Activated T-helper 1 cell treated with anti-CD3 and anti-CD28 coated beads, Interleukin-12 subunit alpha, Interleukin-12 subunit beta, Interleukin-2, Interleukin-4 antibody, amounts not matched to agents 30 ng/mL and 10 ng/mL and 1 ng/mL, durations not matched to agents 14 hours and 24 hours and 36 hours (primary cell): Measurements from ENCODE around the gene KRTAP10-5. TPM values are rescaled to one million over a fixed set of nuclear protein-coding genes. Genes with fewer than 3 reads are reported as not detected.
"Not testable (repeated sequence)": the region's sequence is repeated elsewhere in the genome, so short reads cannot be mapped to it uniquely, and the experiment has no call there.

Experiments
- DNase-seq: peaks from one replicate; pipeline ENCODE4 v3.0.0; 2021; ENCODE audit warnings: low spot score
- H3K27ac Mint-ChIP-seq: one replicate; pipeline ENCODE4 v1.8.0; 2021; ENCODE audit warnings: mild to moderate bottlenecking, mixed read lengths
- H3K27me3 Mint-ChIP-seq: one replicate; pipeline ENCODE4 v1.8.0; 2022; ENCODE audit warnings: mild to moderate bottlenecking, moderate library complexity, mixed read lengths; ENCODE audit not compliant: insufficient read depth
- H3K36me3 Mint-ChIP-seq: one replicate; pipeline ENCODE4 v1.8.0; 2021; ENCODE audit warnings: low read depth, mixed read lengths
- H3K4me1 Mint-ChIP-seq: one replicate; pipeline ENCODE4 v1.8.0; 2021; ENCODE audit warnings: low read depth, mixed read lengths
- H3K4me3 Mint-ChIP-seq: one replicate; pipeline ENCODE4 v1.8.0; 2021; ENCODE audit warnings: mild to moderate bottlenecking, moderate library complexity, mixed read lengths
- H3K9me3 Mint-ChIP-seq: one replicate; pipeline ENCODE4 v1.8.0; 2021; ENCODE audit warnings: mixed read lengths
- intact Hi-C: fragments of 100-400 bp; cut with micrococcal nuclease; formaldehyde crosslinking; loops from one replicate; pipeline ENCODE4 v1.15.1; 2024
- total RNA-seq: library from RNA; stranded (reverse); gene quantifications from 2 replicates; pipeline ENCODE4 v1.2.3, GENCODE V29; 2022

The KRTAP10-5 gene
- total RNA-seq, 1 donor from 2014 or later, result not detected

DNA sequence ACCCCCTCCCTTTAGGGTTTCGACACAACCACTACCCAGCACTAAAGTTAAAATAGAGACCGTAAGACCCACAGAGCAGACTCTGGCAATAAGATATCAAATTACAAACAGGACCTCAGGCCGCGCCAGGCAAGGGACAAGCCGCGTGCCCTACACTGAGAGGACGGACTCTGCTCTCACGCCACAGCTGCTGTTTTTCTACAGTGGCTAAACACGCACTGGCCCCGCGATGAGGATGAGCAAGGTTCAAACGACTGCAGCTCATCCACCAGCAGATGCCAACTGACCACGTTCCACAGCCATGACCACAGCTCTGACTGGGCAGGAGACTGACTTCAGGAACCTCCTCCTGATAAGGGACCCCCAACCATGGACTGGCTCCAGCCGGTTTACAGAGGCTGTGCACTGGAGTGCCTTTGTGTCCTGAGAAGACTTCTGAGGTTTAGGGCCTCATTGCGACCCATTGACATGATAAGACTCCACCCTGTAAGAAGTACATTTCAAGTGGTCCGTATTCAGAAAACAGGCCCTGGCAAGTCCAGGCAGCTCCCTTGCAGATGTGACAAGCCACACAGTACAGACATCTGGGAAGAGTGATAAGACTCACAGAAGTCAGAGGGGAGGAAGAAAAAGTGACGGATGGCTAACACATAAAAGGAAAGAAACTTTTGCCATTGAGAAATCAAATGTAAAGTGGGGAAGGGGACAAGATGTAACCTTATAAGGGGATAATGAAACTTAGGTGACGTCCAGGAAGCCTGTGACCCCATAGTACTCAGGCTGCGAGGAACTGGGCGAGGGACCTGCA lies 13.4 kb upstream of the KRTAP10-5 start:
- H3K4me1 Mint-ChIP-seq, result peaks cover 5% of the 10 kb centered on the region
- no peak for DNase-seq
- no peak overlapping the region for H3K27ac Mint-ChIP-seq
- intact Hi-C loops, result no loop called here
- H3K36me3 Mint-ChIP-seq, result no peaks in the 10 kb centered on the region
- no peaks in the 10 kb centered on the region for H3K9me3 Mint-ChIP-seq
- peaks cover 13% of the 10 kb centered on the region for H3K27me3 Mint-ChIP-seq
- H3K4me3 Mint-ChIP-seq, result no peak overlapping the region

DNA sequence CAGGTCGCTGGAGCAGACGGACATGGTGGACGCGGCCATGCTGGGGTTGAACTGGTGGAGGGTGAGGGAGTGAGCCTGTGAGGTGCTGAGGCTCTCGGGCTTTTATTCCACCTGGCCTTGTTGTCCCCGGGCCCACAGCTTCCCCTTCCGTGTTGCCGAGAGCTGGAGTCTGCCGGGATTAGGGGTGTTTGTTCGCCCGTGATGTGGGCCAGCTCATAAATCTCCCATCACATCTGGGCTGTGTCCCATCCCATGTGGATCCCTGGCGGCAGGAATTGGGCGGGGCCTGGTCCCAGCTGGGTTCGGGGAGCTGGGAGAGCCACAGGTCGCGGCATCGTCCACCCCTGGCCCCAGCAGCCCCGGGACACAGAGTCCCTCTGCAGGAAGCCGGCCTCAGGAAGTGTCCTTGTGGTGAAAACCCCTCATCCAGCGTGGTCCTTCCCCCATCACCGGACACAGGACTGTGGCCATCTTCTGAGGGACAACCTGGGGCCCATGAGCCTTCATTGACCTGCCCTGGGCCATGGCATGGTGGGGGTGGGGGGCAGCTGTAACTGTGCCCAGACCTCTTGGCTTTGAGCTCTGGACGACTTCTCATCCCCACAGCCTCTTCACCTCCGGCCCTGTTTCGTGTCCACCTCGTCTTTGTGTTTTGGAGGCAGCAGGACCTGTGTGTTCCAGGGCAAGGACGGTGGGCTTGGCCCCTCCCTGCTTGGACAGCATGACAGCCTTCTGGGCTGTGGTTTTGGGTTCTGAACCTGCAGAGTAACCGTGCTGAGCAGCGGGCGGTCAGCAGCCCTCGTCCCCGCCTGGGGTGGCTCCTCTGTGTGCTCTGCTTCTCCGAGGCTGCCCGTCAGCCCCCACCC lies 12.3 kb upstream of the KRTAP10-5 start, which contains the start of gene KRTAP10-6:
Gene KRTAP10-6 (minus strand): TSS at position 60 of the 866 bp plus-strand sequence. CDS start 21 bp downstream, at position 39.
- no peak within 1 kb of the TSS for H3K27ac Mint-ChIP-seq
- DNase-seq, result no peak
- H3K27me3 Mint-ChIP-seq, result peaks cover 8% of the 10 kb centered on the region
- no peak within 1 kb of the TSS for H3K4me3 Mint-ChIP-seq
- H3K4me1 Mint-ChIP-seq, result peaks cover 5% of the 10 kb centered on the region
- no peaks in the 10 kb centered on the region for H3K9me3 Mint-ChIP-seq
- intact Hi-C loops, result no loop called here
- no peaks in the 10 kb centered on the region for H3K36me3 Mint-ChIP-seq

DNA sequence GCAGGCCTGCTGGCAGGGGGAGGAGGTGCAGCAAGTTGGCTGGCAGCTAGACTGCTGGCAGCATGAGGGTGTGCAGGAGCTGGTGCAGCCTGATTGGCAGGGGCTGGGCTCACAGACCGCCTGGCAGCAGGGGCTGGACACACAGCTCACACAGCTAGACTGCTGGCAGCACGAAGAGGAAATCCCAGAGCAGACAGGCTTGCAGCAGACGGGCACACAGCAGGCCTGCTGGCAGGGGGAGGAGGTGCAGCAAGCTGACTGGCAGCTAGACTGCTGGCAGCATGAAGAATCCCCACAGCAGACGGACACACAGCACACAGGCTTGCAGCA lies 11.4 kb upstream of the KRTAP10-5 start:
- peaks cover 18% of the 10 kb centered on the region for H3K27me3 Mint-ChIP-seq
- H3K27ac Mint-ChIP-seq, H3K36me3 Mint-ChIP-seq, intact Hi-C loops, H3K4me3 Mint-ChIP-seq, DNase-seq, H3K9me3 Mint-ChIP-seq, H3K4me1 Mint-ChIP-seq: not testable (repeated sequence)

DNA sequence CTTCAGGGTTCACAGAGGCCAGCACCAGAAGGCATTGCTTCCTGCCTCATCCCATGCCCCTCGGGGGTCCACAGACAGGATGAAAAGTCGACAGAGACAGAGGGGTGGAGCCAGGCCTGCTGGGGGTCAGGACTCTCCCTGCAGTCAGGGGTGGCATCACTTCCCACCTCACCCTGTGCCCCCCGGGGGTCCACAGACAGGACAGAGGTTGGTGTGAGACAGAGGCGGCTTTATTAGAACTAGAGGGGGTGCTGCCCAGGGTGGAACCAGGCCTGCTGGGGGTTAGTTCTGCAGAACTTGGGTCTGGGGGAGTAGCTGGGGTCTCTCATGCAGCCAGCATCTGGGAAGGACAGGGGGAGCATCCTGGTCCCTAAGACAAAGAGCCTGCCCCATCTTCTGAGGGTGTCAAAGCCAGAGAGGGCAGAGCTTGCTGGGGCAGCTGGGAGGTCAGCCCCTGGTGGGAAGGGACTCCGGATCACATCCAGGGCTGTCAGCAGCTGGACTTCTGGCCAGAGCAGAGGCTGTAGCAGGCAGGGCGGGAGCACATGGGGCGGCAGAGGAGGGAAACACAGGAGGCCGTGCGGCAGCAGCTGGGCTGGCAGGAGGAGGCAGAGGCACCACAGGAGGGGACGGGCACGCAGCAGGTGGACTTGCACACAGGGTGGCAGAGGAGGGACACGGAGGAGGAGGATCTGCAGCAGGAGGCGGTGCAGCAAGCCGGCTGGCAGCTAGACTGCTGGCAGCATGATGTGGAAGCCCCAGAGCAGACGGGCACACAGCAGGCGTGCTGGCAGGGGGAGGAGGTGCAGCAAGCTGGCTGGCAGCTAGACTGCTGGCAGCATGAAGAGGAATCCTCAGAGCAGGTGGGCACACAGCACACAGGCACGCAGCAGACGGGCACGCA lies 10.7 kb upstream of the KRTAP10-5 start:
- H3K27ac Mint-ChIP-seq, H3K9me3 Mint-ChIP-seq, H3K4me1 Mint-ChIP-seq, intact Hi-C loops, H3K36me3 Mint-ChIP-seq, DNase-seq, H3K4me3 Mint-ChIP-seq: not testable (repeated sequence)
- peaks cover 24% of the 10 kb centered on the region for H3K27me3 Mint-ChIP-seq

DNA sequence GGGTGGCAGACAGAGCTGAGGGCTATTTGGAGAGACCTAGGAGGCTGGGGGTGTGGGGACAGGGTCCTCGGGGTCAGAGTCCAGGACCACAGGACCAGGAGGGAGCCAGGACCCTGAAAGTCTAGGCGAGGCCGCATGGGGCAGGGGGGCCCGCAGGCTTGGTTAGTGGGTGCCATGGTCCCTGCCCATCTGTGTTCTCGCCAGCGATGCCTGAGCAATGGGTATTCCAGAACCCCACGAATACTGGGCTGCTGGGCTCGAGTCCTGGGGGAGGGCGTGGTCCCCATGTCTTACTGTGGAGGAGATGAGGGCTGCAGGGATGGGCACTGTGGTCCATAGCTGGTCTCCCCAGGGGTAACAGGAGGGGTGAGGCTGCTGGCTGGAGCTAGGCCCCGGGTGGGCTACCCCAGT lies 9.9 kb upstream of the KRTAP10-5 start:
- H3K36me3 Mint-ChIP-seq, result no peaks in the 10 kb centered on the region
- peaks cover 28% of the 10 kb centered on the region for H3K27me3 Mint-ChIP-seq
- no peak overlapping the region for H3K4me3 Mint-ChIP-seq
- peaks cover 4% of the 10 kb centered on the region for H3K9me3 Mint-ChIP-seq
- H3K4me1 Mint-ChIP-seq, result peaks cover 4% of the 10 kb centered on the region
- no peak overlapping the region for H3K27ac Mint-ChIP-seq
- intact Hi-C loops, result no loop called here
- no peak for DNase-seq

DNA sequence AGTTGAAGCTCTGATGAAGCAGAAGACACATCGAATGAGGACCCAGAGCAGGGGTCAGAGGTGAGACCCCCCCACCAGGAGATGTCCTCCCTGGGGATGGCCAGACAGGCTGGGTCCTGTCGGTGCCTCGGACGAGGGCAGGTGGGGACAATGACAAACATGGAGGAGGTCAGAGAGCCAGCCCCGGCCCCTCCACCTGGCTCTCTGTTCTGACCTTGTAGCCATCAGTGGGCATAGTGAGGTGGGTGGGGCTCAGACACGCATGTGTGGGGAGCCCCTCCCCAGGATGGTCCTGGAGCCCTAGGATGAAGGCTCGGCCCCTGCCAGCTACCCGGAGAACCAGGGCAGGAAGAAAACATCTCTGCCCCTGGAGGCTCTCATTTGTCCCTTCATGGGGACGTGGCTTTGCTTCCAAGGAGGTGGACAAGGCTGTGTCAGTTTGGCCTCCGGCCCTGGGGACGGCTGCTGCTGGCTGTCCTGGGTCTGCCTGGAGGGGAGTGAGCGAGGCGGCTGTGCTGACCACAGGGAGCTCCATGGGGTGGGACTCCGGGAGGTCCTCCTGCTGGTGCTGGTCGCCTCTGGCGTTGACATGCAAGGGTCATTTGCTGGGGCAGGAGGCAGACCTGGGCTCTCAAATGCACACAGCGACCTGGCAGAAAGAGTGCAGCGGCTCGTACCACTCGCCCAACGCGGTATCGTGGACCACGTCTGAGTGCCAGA lies 9.3 kb upstream of the KRTAP10-5 start:
- intact Hi-C loops, result loop anchor here (10.0 kb wide), 1 partner anchor 125 kb away; the partner anchor contains the start of gene TSPEAR
- peaks cover 4% of the 10 kb centered on the region for H3K9me3 Mint-ChIP-seq

DNA sequence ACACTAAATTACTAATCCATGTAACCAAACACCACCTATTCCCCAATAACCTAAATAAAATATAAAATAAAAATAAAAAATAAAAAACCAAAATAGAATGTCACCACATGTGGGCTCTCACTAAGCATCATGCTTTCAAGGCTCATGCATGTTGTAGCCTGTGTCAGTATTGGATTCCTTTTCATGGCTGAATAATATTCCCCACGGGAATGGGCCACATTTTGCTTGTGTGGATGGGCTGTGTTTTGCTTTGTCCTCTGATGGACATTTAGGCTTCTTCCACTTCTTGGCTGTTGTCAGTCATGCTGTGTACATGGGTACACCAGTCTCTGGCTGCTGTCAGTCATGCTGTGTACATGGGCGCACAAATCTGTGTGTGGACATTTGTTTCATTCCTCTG lies 8.7 kb upstream of the KRTAP10-5 start:
- H3K4me3 Mint-ChIP-seq, result no peak overlapping the region
- no peak for DNase-seq
- no peak overlapping the region for H3K27ac Mint-ChIP-seq
- intact Hi-C loops, result loop anchor here (10.0 kb wide), 1 partner anchor 126 kb away; the partner anchor contains the start of gene TSPEAR
- peaks cover 6% of the 10 kb centered on the region for H3K4me1 Mint-ChIP-seq
- peaks cover 32% of the 10 kb centered on the region for H3K27me3 Mint-ChIP-seq
- peaks cover 1% of the 10 kb centered on the region for H3K36me3 Mint-ChIP-seq
- peaks cover 4% of the 10 kb centered on the region for H3K9me3 Mint-ChIP-seq

More for the DNA sequence above, 9.3 kb upstream of the KRTAP10-5 start:
- Mint-ChIP-seq H3K27me3 (peaks cover 28% of the 10 kb centered on the region), H3K27ac (no peak overlapping the region), H3K36me3 (no peaks in the 10 kb centered on the region), H3K4me1 (no peaks in the 10 kb centered on the region), H3K4me3 (no peak overlapping the region)
- no peak for DNase-seq

DNA sequence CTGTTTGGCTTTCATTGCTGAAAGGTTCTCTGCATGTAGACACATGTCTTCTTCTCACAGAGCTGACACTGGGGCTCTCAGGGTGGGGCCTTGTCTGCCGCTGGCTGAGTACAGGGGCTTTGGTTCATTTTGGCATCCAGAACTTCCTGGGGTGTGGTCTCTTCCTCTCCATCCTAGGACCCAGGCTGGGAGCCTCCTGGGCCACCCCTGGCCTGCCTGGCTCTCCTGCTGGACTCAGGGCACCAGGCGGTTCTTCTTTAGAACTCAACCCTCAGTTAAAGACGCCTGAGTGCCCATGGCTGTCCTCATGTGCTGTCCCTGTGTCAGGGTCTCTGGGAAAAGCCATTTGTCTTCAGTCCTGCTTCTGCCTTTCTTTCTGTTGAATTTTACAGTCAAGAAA lies 5.5 kb upstream of the KRTAP10-5 start:
- peaks cover 16% of the 10 kb centered on the region for H3K9me3 Mint-ChIP-seq
- no peak overlapping the region for H3K4me3 Mint-ChIP-seq
- no peak for DNase-seq
- H3K27ac Mint-ChIP-seq, result no peak overlapping the region
- H3K36me3 Mint-ChIP-seq, result peaks cover 1% of the 10 kb centered on the region
- H3K27me3 Mint-ChIP-seq, result peaks cover 30% of the 10 kb centered on the region
- H3K4me1 Mint-ChIP-seq, result peaks cover 16% of the 10 kb centered on the region
- intact Hi-C loops, result loop anchor here (10.0 kb wide), 1 partner anchor 129 kb away; the partner anchor contains the start of gene TSPEAR

DNA sequence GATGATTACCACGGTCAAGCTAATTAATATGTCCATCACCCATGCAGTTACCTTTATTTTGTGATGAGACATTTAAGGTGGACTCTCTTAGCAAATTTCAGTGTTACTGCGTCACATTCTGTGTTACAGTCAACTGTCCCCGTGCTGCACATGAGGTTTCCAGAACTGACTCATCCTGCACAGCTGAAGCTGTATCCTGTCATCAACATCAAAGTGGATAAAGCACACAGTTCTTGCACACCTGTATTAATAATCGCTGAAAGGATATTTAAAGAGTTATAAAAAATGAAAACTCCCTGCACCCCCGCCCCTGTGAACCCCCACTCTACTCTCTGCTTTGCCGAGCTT lies 3.4 kb upstream of the KRTAP10-5 start:
- intact Hi-C loops, result loop anchor here (10.0 kb wide), 1 partner anchor 131 kb away; the partner anchor contains the start of gene TSPEAR

DNA sequence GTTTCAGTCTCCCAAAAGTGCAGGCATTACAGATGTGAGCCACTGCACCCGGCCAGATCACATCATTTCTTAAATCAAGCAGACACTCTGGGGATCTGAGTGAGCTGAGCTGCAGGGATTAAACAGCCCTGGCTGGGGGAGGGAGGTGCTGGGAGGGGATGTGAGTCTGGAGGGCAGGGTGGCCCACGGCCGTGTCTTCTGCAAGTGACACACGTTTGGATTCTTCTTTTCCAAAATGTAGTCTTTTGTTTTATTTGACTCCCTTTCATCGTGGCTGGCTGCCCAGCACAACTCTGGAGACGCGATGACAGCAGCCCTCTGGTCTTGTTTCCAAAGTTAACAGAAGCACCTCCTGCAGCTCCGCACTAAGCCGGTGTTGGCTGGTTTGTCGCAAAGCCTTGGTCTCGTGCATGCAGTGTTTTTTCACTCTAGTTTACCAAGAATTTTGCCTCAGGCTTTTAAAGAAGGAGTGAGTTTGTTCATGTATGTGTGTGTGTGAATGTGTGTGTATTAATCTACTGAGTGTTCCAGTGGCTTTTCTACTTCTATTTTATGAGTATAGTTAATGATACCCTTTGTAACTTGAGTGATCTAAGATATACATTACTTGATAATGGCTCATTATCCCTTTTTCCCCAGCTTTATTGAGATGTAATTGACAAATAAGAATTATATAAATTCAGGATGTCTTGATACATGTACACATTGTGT lies 2.8 kb upstream of the KRTAP10-5 start:
- Mint-ChIP-seq H3K9me3 (peaks cover 34% of the 10 kb centered on the region), H3K27me3 (peaks cover 34% of the 10 kb centered on the region), H3K36me3 (peaks cover 1% of the 10 kb centered on the region), H3K4me1 (peaks cover 16% of the 10 kb centered on the region), H3K27ac (no peak overlapping the region), H3K4me3 (no peak overlapping the region)
- intact Hi-C loops, result loop anchor here (10.0 kb wide), 1 partner anchor 132 kb away; the partner anchor contains the start of gene TSPEAR
- no peak for DNase-seq

More for the DNA sequence above, 3.4 kb upstream of the KRTAP10-5 start:
- Mint-ChIP-seq H3K36me3 (peaks cover 1% of the 10 kb centered on the region), H3K4me3 (no peak overlapping the region), H3K27ac (no peak overlapping the region), H3K27me3 (peaks cover 32% of the 10 kb centered on the region), H3K9me3 (peaks cover 32% of the 10 kb centered on the region), H3K4me1 (peaks cover 16% of the 10 kb centered on the region)
- DNase-seq, result peak; percentile 18

DNA sequence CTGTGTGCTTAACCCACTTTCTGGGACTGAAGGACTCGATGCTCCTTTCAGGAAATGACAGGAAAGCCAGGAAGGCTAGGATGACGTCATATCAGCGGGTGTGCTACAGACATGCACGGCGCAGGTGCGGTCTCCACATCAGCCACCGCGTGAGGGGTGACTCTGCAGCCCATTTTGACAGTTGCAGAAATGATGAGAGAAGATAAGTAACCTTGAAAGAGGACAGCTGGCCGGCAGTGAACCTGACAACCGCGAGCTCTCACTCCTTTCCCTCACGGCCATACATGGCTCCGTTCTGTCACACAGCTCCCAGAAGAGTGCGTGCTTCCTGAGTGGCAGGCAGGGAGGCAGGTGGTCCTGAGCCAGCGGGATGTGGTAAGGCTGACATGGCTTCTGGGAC lies 1.7 kb upstream of the KRTAP10-5 start:
- Mint-ChIP-seq H3K4me1 (peaks cover 16% of the 10 kb centered on the region), H3K9me3 (peaks cover 45% of the 10 kb centered on the region), H3K36me3 (peaks cover 1% of the 10 kb centered on the region), H3K4me3 (no peak overlapping the region), H3K27me3 (peaks cover 26% of the 10 kb centered on the region), H3K27ac (no peak overlapping the region)
- no peak for DNase-seq
- intact Hi-C loops, result loop anchor here (10.0 kb wide), 1 partner anchor 133 kb away; the partner anchor contains the start of gene TSPEAR
